ENCODE measurements around the gene USP48. TPM values are rescaled to one million over a fixed set of nuclear protein-coding genes. Genes with fewer than 3 reads are reported as not detected.
"Not testable (repeated sequence)": the region's sequence is repeated elsewhere in the genome, so short reads cannot be mapped to it uniquely, and the experiment has no call there.

USP48 gene
- total and polyA plus RNA-seq, 2 donors (not counting 1 experiment from before 2014, with no cell fraction given) = 34.1 to 45.6 TPM

GRCh38 chr1:21779613-21780521, 3.1 kb downstream of the USP48 start:
- Histone ChIP-seq H3K4me3 (replicated peaks in 1 of 4; ENCODE audit: control extremely low read depth in 1 of 4, insufficient read depth in 1 of 4, low read depth in 3 of 4, low read length in 4 of 4) (no peak overlapping the region), H3K4me2 (ENCODE audit: extremely low read depth, insufficient read depth, low read length) (no peak overlapping the region), H3K27ac (ENCODE audit: insufficient read depth, low read length) (no peak overlapping the region), H3K4me1 (ENCODE audit: control insufficient read depth, extremely low read depth, insufficient read depth, low read length) (peaks cover 4% of the 10 kb centered on the region), H3K36me3 (ENCODE audit: control insufficient read depth, insufficient read depth, low read length) (no peaks in the 10 kb centered on the region), H4K20me1 (ENCODE audit: control insufficient read depth, extremely low read depth, insufficient read depth, low read length) (no peaks in the 10 kb centered on the region), H3K9me3 (ENCODE audit: control insufficient read depth, insufficient read depth, low read depth, low read length) (no peaks in the 10 kb centered on the region), H3K9ac (ENCODE audit: insufficient read depth, low read length) (no peak overlapping the region), H2AFZ (ENCODE audit: low read length) (no peak overlapping the region), H3K79me2 (ENCODE audit: control insufficient read depth, insufficient read depth, low read length) (peaks cover 70% of the 10 kb centered on the region), H3K27me3 (ENCODE audit: control insufficient read depth, insufficient read depth, low read length) (no peaks in the 10 kb centered on the region)
- no peak for DNase-seq (ENCODE audit: low read depth in 2 of 2)
- no peak for TF ChIP-seq CTCF (conservative IDR thresholded peaks at IDR 0.05 in 1 of 2, IDR thresholded peaks at IDR 0.05 in 1 of 2; ENCODE audit: low read depth in 1 of 2, low read length in 2 of 2)
- no peak for TF ChIP-seq EZH2 (IDR thresholded peaks at IDR 0.05; ENCODE audit: low read length, missing control alignments)

GRCh38 chr1:21778405-21778727, 4.6 kb downstream of the USP48 start:
- no peak overlapping the region for H3K4me2 ChIP-seq (ENCODE audit: extremely low read depth, insufficient read depth, low read length)
- H2AFZ ChIP-seq (ENCODE audit: low read length) = no peak overlapping the region
- no peak for DNase-seq (ENCODE audit: low read depth in 2 of 2)
- H3K36me3 ChIP-seq (ENCODE audit: control insufficient read depth, insufficient read depth, low read length) = no peaks in the 10 kb centered on the region
- H3K27me3 ChIP-seq (ENCODE audit: control insufficient read depth, insufficient read depth, low read length) = no peaks in the 10 kb centered on the region
- H3K9ac ChIP-seq (ENCODE audit: insufficient read depth, low read length) = no peak overlapping the region
- H3K4me1 ChIP-seq (ENCODE audit: control insufficient read depth, extremely low read depth, insufficient read depth, low read length) = no peaks in the 10 kb centered on the region
- H3K27ac ChIP-seq (ENCODE audit: insufficient read depth, low read length) = no peak overlapping the region
- H4K20me1 ChIP-seq (ENCODE audit: control insufficient read depth, extremely low read depth, insufficient read depth, low read length) = no peaks in the 10 kb centered on the region
- TF ChIP-seq CTCF (conservative IDR thresholded peaks at IDR 0.05 in 1 of 2, IDR thresholded peaks at IDR 0.05 in 1 of 2; ENCODE audit: low read depth in 1 of 2, low read length in 2 of 2) (no peak), EZH2 (IDR thresholded peaks at IDR 0.05; ENCODE audit: low read length, missing control alignments) (no peak)
- no peak overlapping the region for H3K4me3 ChIP-seq (replicated peaks in 1 of 4; ENCODE audit: control extremely low read depth in 1 of 4, insufficient read depth in 1 of 4, low read depth in 3 of 4, low read length in 4 of 4)
- H3K9me3 ChIP-seq (ENCODE audit: control insufficient read depth, insufficient read depth, low read depth, low read length) = no peaks in the 10 kb centered on the region
- H3K79me2 ChIP-seq (ENCODE audit: control insufficient read depth, insufficient read depth, low read length) = peaks cover 83% of the 10 kb centered on the region

GRCh38 chr1:21776925-21777324, 6.0 kb downstream of the USP48 start:
- H3K9me3 ChIP-seq (ENCODE audit: control insufficient read depth, insufficient read depth, low read depth, low read length); H3K27me3 ChIP-seq (ENCODE audit: control insufficient read depth, insufficient read depth, low read length); H3K4me3 ChIP-seq (replicated peaks in 1 of 4; ENCODE audit: control extremely low read depth in 1 of 4, insufficient read depth in 1 of 4, low read depth in 3 of 4, low read length in 4 of 4); DNase-seq (ENCODE audit: low read depth in 2 of 2); H3K4me1 ChIP-seq (ENCODE audit: control insufficient read depth, extremely low read depth, insufficient read depth, low read length); H2AFZ ChIP-seq (ENCODE audit: low read length); H3K27ac ChIP-seq (ENCODE audit: insufficient read depth, low read length); H3K9ac ChIP-seq (ENCODE audit: insufficient read depth, low read length); H4K20me1 ChIP-seq (ENCODE audit: control insufficient read depth, extremely low read depth, insufficient read depth, low read length); H3K4me2 ChIP-seq (ENCODE audit: extremely low read depth, insufficient read depth, low read length); H3K36me3 ChIP-seq (ENCODE audit: control insufficient read depth, insufficient read depth, low read length): not testable (repeated sequence)
- peaks cover 82% of the 10 kb centered on the region for H3K79me2 ChIP-seq (ENCODE audit: control insufficient read depth, insufficient read depth, low read length)
